ENCODE results near the gene GDF10.

GDF10 gene

GRCh38 chr10:47278152-47278473 lies 21.9 kb upstream of the GDF10 start:
- POLR2A ChIA-PET, result no interaction called here
- Histone ChIP-seq H3K27ac (ENCODE audit: extremely low read depth, low read depth, low read length) (no peak overlapping the region), H3K36me3 (ENCODE audit: control insufficient read depth in 2 of 2, insufficient read depth in 1 of 2, low read length in 2 of 2) (no peaks in the 10 kb centered on the region), H3K9me3 (ENCODE audit: control insufficient read depth, insufficient read depth, low read depth, low read length) (no peaks in the 10 kb centered on the region; the same call in 1 of the 2 replicates), H3K4me3 (ENCODE audit: low read depth, low read length) (no peak overlapping the region), H3K4me1 (ENCODE audit: control insufficient read depth, insufficient read depth, low read length) (no peaks in the 10 kb centered on the region)
- TF ChIP-seq ZNF621 (tag by site-specific recombination; IDR thresholded peaks at IDR 0.05) (no peak), ZNF548 (tag by site-specific recombination; IDR thresholded peaks at IDR 0.05) (no peak), ZNF214 (tag by site-specific recombination; IDR thresholded peaks at IDR 0.05; ENCODE audit: borderline replicate concordance) (no peak), HIC1 (tag by site-specific recombination; IDR thresholded peaks at IDR 0.05) (no peak), ZBTB6 (tag by site-specific recombination; IDR thresholded peaks at IDR 0.05) (no peak), ZNF555 (tag by site-specific recombination; conservative IDR thresholded peaks at IDR 0.05) (no peak), KLF17 (tag by site-specific recombination; IDR thresholded peaks at IDR 0.05) (no peak), KLF16 (tag by site-specific recombination; IDR thresholded peaks at IDR 0.05) (no peak), SETDB1 (IDR thresholded peaks at IDR 0.05; ENCODE audit: insufficient read length, low read length) (no peak), REST (tag by site-specific recombination; IDR thresholded peaks at IDR 0.05) (no peak), ZNF561 (tag by site-specific recombination; IDR thresholded peaks at IDR 0.05; ENCODE audit: borderline replicate concordance) (no peak), ZNF433 (tag by site-specific recombination; IDR thresholded peaks at IDR 0.05; ENCODE audit: low read depth) (no peak), ATF2 (tag by site-specific recombination; IDR thresholded peaks at IDR 0.05; ENCODE audit: low read depth) (no peak), ZFHX2 (tag by site-specific recombination; conservative IDR thresholded peaks at IDR 0.05) (no peak)
- CTCF ChIA-PET, result interaction anchor here (1.5 to 1.8 kb wide), 2 partner anchors 35 to 230 kb away, joined by 3 to 4 read pairs; no protein-coding TSS in a partner anchor

GRCh38 chr10:47278720-47279119 lies 21.3 kb upstream of the GDF10 start:
- TF ChIP-seq TSHZ1 (tag by site-specific recombination; IDR thresholded peaks at IDR 0.05; ENCODE audit: borderline replicate concordance) (no peak), IKZF3 (tag by site-specific recombination; IDR thresholded peaks at IDR 0.05) (no peak), EGR2 (tag by site-specific recombination; IDR thresholded peaks at IDR 0.05; ENCODE audit: low read depth) (no peak), YY1 (tag by site-specific recombination; IDR thresholded peaks at IDR 0.05) (no peak)
- H3K27ac ChIP-seq (ENCODE audit: extremely low read depth, low read depth, low read length), result no peak overlapping the region
- H3K4me1 ChIP-seq (ENCODE audit: control insufficient read depth, insufficient read depth, low read length), result no peaks in the 10 kb centered on the region
- POLR2A ChIA-PET, result no interaction called here
- no peak overlapping the region for H3K4me3 ChIP-seq (ENCODE audit: low read depth, low read length)
- CTCF ChIA-PET, result interaction anchor here (0.5 to 1.8 kb wide), 3 partner anchors 34 to 731 kb away, joined by 3 to 4 read pairs (median 3); no protein-coding TSS in a partner anchor
- no peaks in the 10 kb centered on the region for H3K9me3 ChIP-seq (ENCODE audit: control insufficient read depth, insufficient read depth, low read depth, low read length)
- no peaks in the 10 kb centered on the region for H3K36me3 ChIP-seq (ENCODE audit: control insufficient read depth in 2 of 2, insufficient read depth in 1 of 2, low read length in 2 of 2)
